OCI-LY1 (cell line): ENCODE results near the gene TMEM38A.

Source experiments
- CTCF ChIP-seq: fragments of 200-600 bp; sonication (generic), shearing (Covaris generic); IDR thresholded peaks from 2 replicates; pipeline ENCODE4 v1.5.1; 2017; ENCODE audit warnings: mild to moderate bottlenecking, antibody characterized with exemption, low read length, moderate library complexity, mixed read lengths
- EZH2 ChIP-seq: fragments of 200-600 bp; sonication (generic), shearing (Covaris generic); IDR thresholded peaks from 2 replicates; pipeline ENCODE4 v1.8.0; 2017; ENCODE audit warnings: borderline replicate concordance, mixed run types, mild to moderate bottlenecking, antibody characterized with exemption, low read length, moderate library complexity, mixed read lengths

- TF ChIP-seq CTCF (no peak), EZH2 (no peak)
Observed at GRCh38 chr19:16679811-16680210, 18.9 kb downstream of the TMEM38A start.
